H1 (cell line): ENCODE measurements around the gene SECISBP2. TPM values are rescaled to one million over a fixed set of nuclear protein-coding genes. Genes with fewer than 3 reads are reported as not detected.

Experiments used
- CTCF ChIA-PET: fragments of 300-600 bp; sonication (Branson Sonifier 250); formaldehyde crosslinking; loops from one replicate; lab custom pipeline; 2021; ENCODE audit not compliant: partially characterized antibody; lab: Charles Lee
- POLR2A ChIA-PET: fragments of 300-600 bp; sonication (Branson Sonifier 250); formaldehyde crosslinking; loops from one replicate; lab custom pipeline; 2021; ENCODE audit warnings: inconsistent platforms; ENCODE audit not compliant: partially characterized antibody; lab: Charles Lee
- DNase-seq, 2 experiments: peaks; one replicate each; pipeline versions ENCODE4 v3.0.0 to v3.0.0-alpha.2; 2010 to 2022; ENCODE audit warnings: low spot score in 2 of 2, low read depth in 1 of 2, mixed read lengths in 1 of 2
- FAIRE-seq: peaks from 2 replicates; lab custom pipeline; 2011; peaks lifted over from hg19 to GRCh38; lab: Jason Lieb, UNC
- H2AFZ ChIP-seq: 2 replicates; pipeline ENCODE4 v1.8.1; 2012; ENCODE audit warnings: low read length, inconsistent platforms
- H2AK5ac ChIP-seq: 2 replicates; pipeline ENCODE4 v1.6.1; 2013; ENCODE audit warnings: low read depth, low read length
- H2BK120ac ChIP-seq: replicated peaks from 2 replicates; pipeline ENCODE3; 2013; ENCODE audit warnings: low read depth, low read length, inconsistent platforms
- H2BK12ac ChIP-seq: 2 replicates; pipeline ENCODE4 v1.6.1; 2013; ENCODE audit warnings: low read depth, low read length
- H2BK15ac ChIP-seq: 2 replicates; pipeline ENCODE4 v1.6.1; 2013; ENCODE audit warnings: low read length
- H2BK20ac ChIP-seq: 2 replicates; pipeline ENCODE4 v1.6.1; 2013; ENCODE audit warnings: low read length
- H2BK5ac ChIP-seq: 2 replicates; pipeline ENCODE4 v1.6.1; 2013; ENCODE audit warnings: low read depth, low read length
- H3K14ac ChIP-seq: 2 replicates; pipeline ENCODE4 v1.6.1; 2013; ENCODE audit warnings: inconsistent platforms; ENCODE audit not compliant: insufficient read length
- H3K18ac ChIP-seq: 2 replicates; pipeline ENCODE4 v1.6.1; 2013; ENCODE audit warnings: low read length; ENCODE audit errors: extremely low read depth
- H3K23ac ChIP-seq: 2 replicates; pipeline ENCODE4 v1.6.1; 2013; ENCODE audit warnings: inconsistent platforms; ENCODE audit not compliant: insufficient read length
- H3K23me2 ChIP-seq: 2 replicates; pipeline ENCODE4 v1.6.1; 2013; ENCODE audit warnings: low read depth, low read length
- H3K27ac ChIP-seq: 2 replicates; pipeline ENCODE4 v1.6.1; 2011; ENCODE audit warnings: low read depth, low read length, inconsistent platforms
- H3K27me3 ChIP-seq, 4 experiments: replicated peaks in 1 of 4; 1 replicate in 1 of 4; 2 replicates in 3 of 4; pipeline versions ENCODE4 v1.6.1 to v1.8.1; 2011 to 2013; ENCODE audit warnings: low read length in 3 of 4, mild to moderate bottlenecking in 3 of 4, inconsistent platforms in 2 of 4, mixed read lengths in 2 of 4, moderate library complexity in 1 of 4; ENCODE audit not compliant: control insufficient read depth in 3 of 4, insufficient read depth in 3 of 4; ENCODE audit errors: extremely low read depth in 1 of 4
- H3K36me3 ChIP-seq, 4 experiments: 2 replicates each; pipeline versions ENCODE4 v1.6.1 to v1.8.1; 2011 to 2013; ENCODE audit warnings: mild to moderate bottlenecking in 4 of 4, low read length in 3 of 4, moderate library complexity in 2 of 4, control low read depth in 1 of 4, inconsistent platforms in 1 of 4; ENCODE audit not compliant: insufficient read depth in 4 of 4, control insufficient read depth in 2 of 4
- H3K4ac ChIP-seq: replicated peaks from 2 replicates; pipeline ENCODE3; 2013; ENCODE audit warnings: low read length, low read depth, mixed read lengths, inconsistent platforms; ENCODE audit not compliant: insufficient read length
- H3K4me1 ChIP-seq, 4 experiments: replicated peaks in 1 of 4; 1 replicate in 1 of 4; 2 replicates in 3 of 4; pipeline versions ENCODE4 v1.6.1 to v1.8.1; 2011 to 2013; ENCODE audit warnings: low read length in 3 of 4, inconsistent platforms in 2 of 4, mixed read lengths in 1 of 4; ENCODE audit not compliant: insufficient read depth in 4 of 4, control insufficient read depth in 3 of 4
- H3K4me2 ChIP-seq, 2 experiments: 2 replicates each; pipeline versions ENCODE4 v1.6.1 to v1.8.1; 2011 to 2013; ENCODE audit warnings: low read depth in 2 of 2, low read length in 2 of 2, control low read depth in 1 of 2, inconsistent platforms in 1 of 2, mild to moderate bottlenecking in 1 of 2; ENCODE audit not compliant: insufficient read depth in 1 of 2
- H3K4me3 ChIP-seq, 4 experiments: fragments of 200-600, 300-600 bp in 1 of 4; sonication (generic), shearing (Covaris generic), sonication (Bioruptor Twin) in 1 of 4; 2 replicates each; pipeline versions ENCODE4 v1.5.1 to v1.8.1; 2011 to 2016; ENCODE audit warnings: low read length in 4 of 4, low read depth in 3 of 4, control low read depth in 2 of 4, inconsistent platforms in 2 of 4, mild to moderate bottlenecking in 2 of 4, mixed read lengths in 1 of 4, moderate library complexity in 1 of 4; ENCODE audit not compliant: insufficient read depth in 2 of 4; ENCODE audit errors: extremely low read depth in 1 of 4
- H3K56ac ChIP-seq: replicated peaks from 2 replicates; pipeline ENCODE3; 2013; ENCODE audit warnings: low read depth, mild to moderate bottlenecking, mixed read lengths, low read length, inconsistent platforms; ENCODE audit not compliant: insufficient read length
- H3K79me1 ChIP-seq: 2 replicates; pipeline ENCODE4 v1.6.1; 2013; ENCODE audit warnings: low read depth, low read length, control low read depth
- H3K79me2 ChIP-seq, 2 experiments: 2 replicates each; pipeline versions ENCODE4 v1.6.1 to v1.8.1; 2012 to 2013; ENCODE audit warnings: low read length in 2 of 2, mild to moderate bottlenecking in 2 of 2, inconsistent platforms in 1 of 2; ENCODE audit not compliant: insufficient read depth in 2 of 2, control insufficient read depth in 1 of 2
- H3K9ac ChIP-seq, 4 experiments: replicated peaks in 1 of 4; 1 replicate in 1 of 4; 2 replicates in 3 of 4; pipeline versions ENCODE4 v1.6.1 to v1.8.1; 2011 to 2013; ENCODE audit warnings: low read depth in 3 of 4, low read length in 3 of 4, control low read depth in 2 of 4, mild to moderate bottlenecking in 2 of 4, moderate library complexity in 2 of 4, inconsistent platforms in 1 of 4; ENCODE audit errors: extremely low read depth in 1 of 4
- H3K9me3 ChIP-seq, 2 experiments: 2 replicates each; pipeline versions ENCODE4 v1.6.1 to v1.8.1; 2012 to 2013; ENCODE audit warnings: mild to moderate bottlenecking in 2 of 2, moderate library complexity in 2 of 2, control low read depth in 1 of 2, inconsistent platforms in 1 of 2, low read depth in 1 of 2, low read length in 1 of 2, mixed read lengths in 1 of 2; ENCODE audit not compliant: insufficient read depth in 2 of 2
- H4K20me1 ChIP-seq, 2 experiments: replicated peaks in 1 of 2; 2 replicates each; pipeline versions ENCODE3 to v1.8.1; 2011 to 2013; ENCODE audit warnings: inconsistent platforms in 2 of 2, low read length in 2 of 2, mild to moderate bottlenecking in 1 of 2; ENCODE audit not compliant: insufficient read depth in 2 of 2, control insufficient read depth in 1 of 2
- H4K5ac ChIP-seq: 2 replicates; pipeline ENCODE4 v1.6.1; 2013; ENCODE audit warnings: low read length, low read depth, mixed read lengths, inconsistent platforms; ENCODE audit not compliant: insufficient read length
- H4K8ac ChIP-seq: 2 replicates; pipeline ENCODE4 v1.8.0; 2013; ENCODE audit warnings: mild to moderate bottlenecking, moderate library complexity, low read length, inconsistent platforms; ENCODE audit not compliant: insufficient read depth; ENCODE audit errors: extremely low read depth
- H4K91ac ChIP-seq: replicated peaks from 2 replicates; pipeline ENCODE3; 2013; ENCODE audit warnings: low read length, mixed read lengths, inconsistent platforms; ENCODE audit not compliant: insufficient read length
- TAF1 ChIP-seq: IDR thresholded peaks from 2 replicates; pipeline ENCODE4 v1.6.1; 2011; ENCODE audit warnings: mild to moderate bottlenecking, low read depth, low read length
- WGBS, 2 experiments: shearing (Covaris generic) in 1 of 2; methylation state at CpG; one replicate each; pipeline versions ENCODE4 v1.1.6 to v1.1.7; 2013 to 2015; ENCODE audit warnings: low lambda C conversion rate in 2 of 2, mixed read lengths in 2 of 2, inconsistent platforms in 1 of 2, low coverage in 1 of 2, missing lambda C conversion rate in 1 of 2; ENCODE audit not compliant: insufficient replicate concordance in 2 of 2, insufficient coverage in 1 of 2, insufficient read length in 1 of 2; ENCODE audit errors: extremely low coverage in 1 of 2, missing lambda C conversion rate in 1 of 2; 5-methylcytosine and 5-hydroxymethylcytosine counted together
- polyA plus RNA-seq, 7 experiments: library from polyadenylated mRNA; depleted of rRNA in 3 of 7; stranded (reverse) in 5 of 7; unstranded in 2 of 7; fragments of >200 nt in 5 of 7; fragments of 200-250 nt in 2 of 7; gene quantifications; 1 replicate in 5 of 7; 2 replicates in 1 of 7; 4 replicates in 1 of 7; pipeline versions ENCODE4 v1.2.1 to v1.2.3, GENCODE V29; 2011 to 2013; ENCODE audit warnings: missing spikeins in 2 of 7, mixed read lengths in 2 of 7
- total RNA-seq: library from RNA; stranded (reverse); fragmentation: NEBNext Ultra II Directional; extraction: Animal tissue kit (Norgen Biotek cat#: 25700); gene quantifications from 2 replicates; pipeline ENCODE4 v1.2.1, GENCODE V29; 2021

The SECISBP2 gene
- total and polyA plus RNA-seq, 2 of the 8 experiments (the other 6 are each of a cell fraction or from before 2014, with no cell fraction given) = 39.0 to 61.7 TPM

- Histone ChIP-seq H3K4me2 (no peak overlapping the region), H3K56ac (no peak overlapping the region), H3K79me2 (no peaks in the 10 kb centered on the region), H3K4me3 (no peak overlapping the region), H3K14ac (no peak overlapping the region), H3K79me1 (no peaks in the 10 kb centered on the region; the same call in 1 of the 2 replicates), H3K18ac (no peak overlapping the region), H3K9ac (no peak overlapping the region), H2BK20ac (no peak overlapping the region), H2BK15ac (no peak overlapping the region), H2BK120ac (no peak overlapping the region), H3K27ac (no peak overlapping the region), H4K20me1 (peaks cover 2 to 4% of the 10 kb centered on the region in 2 experiments), H2BK12ac (no peak overlapping the region), H2AK5ac (no peak overlapping the region), H3K23ac (no peak overlapping the region), H2AFZ (no peak overlapping the region), H3K27me3 (no peaks in the 10 kb centered on the region), H4K8ac (no peak overlapping the region), H3K36me3 (peaks cover 47 to 84% (median 69%) of the 10 kb centered on the region in 4 experiments), H3K23me2 (no peaks in the 10 kb centered on the region), H3K4ac (no peak overlapping the region), H3K4me1 (no peaks in the 10 kb centered on the region), H4K5ac (no peak overlapping the region), H2BK5ac (no peak overlapping the region), H3K9me3 (no peaks in the 10 kb centered on the region), H4K91ac (no peak overlapping the region)
- ChIA-PET POLR2A (interaction anchor here (1.1 to 1.7 kb wide), 3 partner anchors 10 to 35 kb away, joined by 3 to 8 read pairs (median 3); no protein-coding TSS in a partner anchor), CTCF (interaction anchor here (1.0 to 1.5 kb wide), 4 partner anchors 11 to 234 kb away, joined by 3 to 6 read pairs (median 4); no protein-coding TSS in a partner anchor)
- no peak for TF ChIP-seq TAF1
- DNase-seq (no peak), FAIRE-seq (no peak)
- WGBS, 2 experiments = 82% methylated on average over 3 of the region's 3 CpGs; no CpG with 5 or more reads in 1 of the 2 experiments
Measured at GRCh38 chr9:89358376-89358916, 40.1 kb downstream of the SECISBP2 start.
